Spleen (tissue), 7 donors: Measurements from ENCODE around the gene PANX2.

ENCODE experiments used
- CTCF ChIP-seq, 11 experiments: fragments of 200-600 bp in 7 of 11; fragments of 450-650 bp in 4 of 11; sonication (generic) in 4 of 11; IDR thresholded peaks in 8 of 11; conservative IDR thresholded peaks in 3 of 11; 1 replicate in 7 of 11; 2 replicates in 4 of 11; pipeline versions ENCODE4 v1.4.0 to v1.8.0; 2016 to 2021; ENCODE audit warnings: antibody characterized with exemption in 11 of 11, inconsistent platforms in 4 of 11, mild to moderate bottlenecking in 1 of 11
- POLR2A ChIP-seq, 3 donors: fragments of 450-650 bp; IDR thresholded peaks; one replicate each; pipeline ENCODE4 v1.5.1; 2017; ENCODE audit warnings: antibody characterized with exemption in 3 of 3, mild to moderate bottlenecking in 1 of 3
- donor health status: DM: no; HTN: no; CAD: no; lungs with moderate emphysema.
- donor health status: DM: no; HTN: no; CAD: no.
- donor health status: DM: no; HTN: no; CAD: no.

GRCh38 chr22:50131894-50132293 is 38.6 kb upstream of the PANX2 start:
- TF ChIP-seq POLR2A (IDR thresholded peaks at IDR 0.05) = no peak
- no peak for TF ChIP-seq CTCF (IDR thresholded peaks at IDR 0.05 in 8 of 11, conservative IDR thresholded peaks at IDR 0.05 in 3 of 11)
